SU-DHL-6 (cell line): Measurements from ENCODE around the gene ERC1.

Source experiments
- H2AFZ ChIP-seq: fragments of 200-600 bp; sonication (generic); 2 replicates; pipeline ENCODE4 v1.6.1; 2014; ENCODE audit warnings: low read depth, mild to moderate bottlenecking, moderate library complexity, mixed read lengths, antibody characterized with exemption, low read length; ENCODE audit not compliant: severe bottlenecking
- H3F3A ChIP-seq: fragments of 200-600 bp; shearing (Covaris generic); 2 replicates; pipeline ENCODE4 v1.6.0; 2016; ENCODE audit warnings: antibody characterized with exemption, mild to moderate bottlenecking; ENCODE audit not compliant: insufficient read depth
- H3K27ac ChIP-seq: fragments of 200-600 bp; sonication (generic); 2 replicates; pipeline ENCODE4 v1.5.1; 2016; ENCODE audit warnings: low read depth, mild to moderate bottlenecking, low read length, moderate library complexity, mixed read lengths
- H3K27me3 ChIP-seq: fragments of 200-600 bp; sonication (generic), shearing (Covaris generic); 2 replicates; pipeline ENCODE4 v1.6.0; 2014; ENCODE audit warnings: mild to moderate bottlenecking, low read length
- H3K36me3 ChIP-seq: fragments of 200-600 bp; sonication (generic); 2 replicates; pipeline ENCODE4 v1.6.1; 2014; ENCODE audit warnings: mild to moderate bottlenecking, low read length, mixed read lengths
- H3K4me2 ChIP-seq: fragments of 300-600, 200-600 bp; shearing (Covaris generic), sonication (generic); 2 replicates; pipeline ENCODE4 v1.6.0; 2014; ENCODE audit warnings: low read length, low read depth, mild to moderate bottlenecking; ENCODE audit not compliant: poor library complexity, severe bottlenecking
- H3K4me3 ChIP-seq: fragments of 200-600 bp; sonication (generic); 2 replicates; pipeline ENCODE4 v1.5.1; 2014; ENCODE audit warnings: antibody characterized with exemption, low read length, mild to moderate bottlenecking, mixed read lengths; ENCODE audit not compliant: insufficient read depth, poor library complexity, severe bottlenecking
- H3K79me2 ChIP-seq: fragments of 200-600 bp; sonication (generic); 2 replicates; pipeline ENCODE4 v1.6.1; 2014; ENCODE audit warnings: mild to moderate bottlenecking, low read length, moderate library complexity; ENCODE audit not compliant: insufficient read depth
- H3K9ac ChIP-seq: fragments of 200-600 bp; sonication (generic); 2 replicates; pipeline ENCODE4 v1.7.0; 2014; ENCODE audit warnings: mild to moderate bottlenecking, low read length
- H3K9me2 ChIP-seq: fragments of 200-600 bp; sonication (generic); replicated peaks from 2 replicates; pipeline ENCODE4 v1.6.1; 2014; ENCODE audit warnings: low read length; ENCODE audit not compliant: insufficient read depth
- H3K9me3 ChIP-seq: fragments of 200-600 bp; sonication (generic); 2 replicates; pipeline ENCODE4 v1.6.1; 2014; ENCODE audit warnings: low read length, mixed read lengths; ENCODE audit not compliant: insufficient read depth
- H4K20me1 ChIP-seq: fragments of 200-600 bp; sonication (generic); 2 replicates; pipeline ENCODE4 v1.6.1; 2014; ENCODE audit warnings: low read depth, mild to moderate bottlenecking, antibody characterized with exemption, low read length, moderate library complexity, mixed read lengths
- CTCF ChIP-seq: fragments of 200-600 bp; sonication (generic); IDR thresholded peaks from one replicate; pipeline ENCODE4 v1.5.1; 2017; ENCODE audit warnings: antibody characterized with exemption, mild to moderate bottlenecking, low read length, moderate library complexity; ENCODE audit not compliant: insufficient read depth, poor library complexity, severe bottlenecking
- EZH2phosphoT487 ChIP-seq: fragments of 200-600 bp; sonication (generic), shearing (Covaris generic); conservative IDR thresholded peaks from 2 replicates; pipeline ENCODE4 v1.6.1; 2018; ENCODE audit warnings: mild to moderate bottlenecking, antibody characterized with exemption, low read length, moderate library complexity, mixed read lengths

The ERC1 gene

GRCh38 chr12:1525858-1526257 is 534.8 kb downstream of the ERC1 start:
- H3K27me3 ChIP-seq: no peaks in the 10 kb centered on the region
- no peaks in the 10 kb centered on the region for H3K9me3 ChIP-seq
- no peaks in the 10 kb centered on the region for H3F3A ChIP-seq
- no peaks in the 10 kb centered on the region for H3K9me2 ChIP-seq
- no peaks in the 10 kb centered on the region for H3K79me2 ChIP-seq
- H2AFZ ChIP-seq: no peak overlapping the region
- no peak overlapping the region for H3K27ac ChIP-seq
- H3K36me3 ChIP-seq: no peaks in the 10 kb centered on the region
- H3K4me2 ChIP-seq: no peak overlapping the region
- TF ChIP-seq EZH2phosphoT487: no peak
- no peak for TF ChIP-seq CTCF
- no peak overlapping the region for H3K9ac ChIP-seq
- no peak overlapping the region for H3K4me3 ChIP-seq
- H4K20me1 ChIP-seq: no peaks in the 10 kb centered on the region

- Histone ChIP-seq H4K20me1 (no peaks in the 10 kb centered on the region), H3K27ac (no peak overlapping the region), H3K79me2 (no peaks in the 10 kb centered on the region), H3K4me2 (no peak overlapping the region), H3K4me3 (no peak overlapping the region), H3K27me3 (no peaks in the 10 kb centered on the region), H3K36me3 (no peaks in the 10 kb centered on the region), H3K9me3 (no peaks in the 10 kb centered on the region), H3K9me2 (no peaks in the 10 kb centered on the region), H3K9ac (no peak overlapping the region), H2AFZ (no peak overlapping the region), H3F3A (no peaks in the 10 kb centered on the region)
- no peak for TF ChIP-seq EZH2phosphoT487
- TF ChIP-seq CTCF: no peak
These were observed 536.8 kb downstream of the ERC1 start for GRCh38 chr12:1527789-1528188.

GRCh38 chr12:1528791-1529190 is 537.8 kb downstream of the ERC1 start:
- no peak overlapping the region for H3K9ac ChIP-seq
- no peaks in the 10 kb centered on the region for H4K20me1 ChIP-seq
- TF ChIP-seq EZH2phosphoT487 (no peak), CTCF (no peak)

GRCh38 chr12:1529228-1529861 is 538.3 kb downstream of the ERC1 start:
- no peak overlapping the region for H3K4me3 ChIP-seq

More at GRCh38 chr12:1528791-1529190, 537.8 kb downstream of the ERC1 start:
- H3K27ac ChIP-seq: no peak overlapping the region
- H2AFZ ChIP-seq: no peak overlapping the region
- H3K9me2 ChIP-seq: no peaks in the 10 kb centered on the region
- H3K36me3 ChIP-seq: no peaks in the 10 kb centered on the region
- no peaks in the 10 kb centered on the region for H3K27me3 ChIP-seq
- H3K4me3 ChIP-seq: no peak overlapping the region
- no peaks in the 10 kb centered on the region for H3K79me2 ChIP-seq
- no peaks in the 10 kb centered on the region for H3K9me3 ChIP-seq
- no peaks in the 10 kb centered on the region for H3F3A ChIP-seq
- no peak overlapping the region for H3K4me2 ChIP-seq

More at GRCh38 chr12:1529228-1529861, 538.3 kb downstream of the ERC1 start:
- H3K27ac ChIP-seq: no peak overlapping the region
- no peaks in the 10 kb centered on the region for H3F3A ChIP-seq
- no peaks in the 10 kb centered on the region for H3K36me3 ChIP-seq
- H3K9ac ChIP-seq: no peak overlapping the region
- TF ChIP-seq EZH2phosphoT487 (no peak), CTCF (no peak)
- H2AFZ ChIP-seq: no peak overlapping the region
- no peaks in the 10 kb centered on the region for H3K9me2 ChIP-seq
- H3K9me3 ChIP-seq: no peaks in the 10 kb centered on the region
- H3K4me2 ChIP-seq: no peak overlapping the region
- H3K79me2 ChIP-seq: no peaks in the 10 kb centered on the region
- H3K27me3 ChIP-seq: no peaks in the 10 kb centered on the region
- H4K20me1 ChIP-seq: no peaks in the 10 kb centered on the region
